Stimulated activated naive B cell treated with anti-CD40 and anti-IgM and Interleukin-4, amounts not matched to agents 10 μg/mL and 1 μg/mL and 100 μg/mL, for 72 hours (primary cell): ENCODE data around the gene NAP1L4.
A peak's percentile ranks its signal among the peaks of the same experiment; 100 is the strongest.

ENCODE experiments used
- ATAC-seq, 2 donors: fragments of 150-1000 bp; cut with Tn5 transposase; replicated peaks; 2 replicates each; pipeline ENCODE4 v1.10.0; 2021; ENCODE audit warnings: moderate library complexity in 1 of 2
- DNase-seq: peaks from one replicate; pipeline ENCODE4 v3.0.0; 2021
- H3K27ac Mint-ChIP-seq: one replicate; pipeline ENCODE4 v1.8.0; 2022; ENCODE audit warnings: mild to moderate bottlenecking, mixed read lengths
- H3K27me3 Mint-ChIP-seq, 2 donors: one replicate each; pipeline ENCODE4 v1.8.0; 2022; ENCODE audit warnings: mixed read lengths in 2 of 2
- H3K36me3 Mint-ChIP-seq, 2 donors: one replicate each; pipeline ENCODE4 v1.8.0; 2022; ENCODE audit warnings: mixed read lengths in 2 of 2, mild to moderate bottlenecking in 1 of 2
- H3K4me1 Mint-ChIP-seq, 2 donors: one replicate each; pipeline ENCODE4 v1.8.0; 2022; ENCODE audit warnings: mixed read lengths in 2 of 2, mild to moderate bottlenecking in 1 of 2
- H3K4me3 Mint-ChIP-seq, 2 donors: one replicate each; pipeline ENCODE4 v1.8.0; 2022; ENCODE audit warnings: mild to moderate bottlenecking in 2 of 2, mixed read lengths in 2 of 2, moderate library complexity in 1 of 2
- H3K9me3 Mint-ChIP-seq, 2 donors: one replicate each; pipeline ENCODE4 v1.8.0; 2022; ENCODE audit warnings: mixed read lengths in 2 of 2, mild to moderate bottlenecking in 1 of 2

Gene NAP1L4

GRCh38 chr11:2968341-2968900 lies 23.7 kb downstream of the NAP1L4 start:
- H3K4me3 Mint-ChIP-seq, result no peak overlapping the region

DNA sequence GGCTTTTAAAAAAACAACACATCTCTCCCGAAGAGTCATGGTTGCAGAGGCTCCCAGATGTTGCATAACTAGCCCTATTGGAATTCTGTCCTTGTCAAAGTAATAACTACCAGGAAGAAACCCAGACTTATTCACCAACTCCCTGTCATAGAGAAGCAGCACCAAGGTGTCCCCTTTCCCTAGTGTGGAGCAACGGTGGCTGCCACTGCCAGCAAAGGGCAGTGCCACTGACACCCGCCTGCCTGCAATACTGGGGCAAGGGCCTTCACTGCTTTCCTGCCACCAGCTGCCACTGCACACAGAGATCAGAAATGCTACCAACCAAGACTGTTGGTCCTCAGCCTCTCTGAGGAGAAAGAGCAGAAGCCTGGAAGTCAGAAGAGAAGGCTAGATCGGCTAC lies 27.3 kb downstream of the NAP1L4 start:
- Mint-ChIP-seq H3K36me3 (peaks cover 60 to 82% of the 10 kb centered on the region in 2 donors), H3K4me1 (peaks cover 22 to 43% of the 10 kb centered on the region in 2 donors), H3K27ac (peak overlapping the region; percentile 78), H3K27me3 (no peaks in the 10 kb centered on the region), H3K4me3 (no peak overlapping the region), H3K9me3 (no peaks in the 10 kb centered on the region)
- ATAC-seq (no peak), DNase-seq (no peak)

More at GRCh38 chr11:2968341-2968900, 23.7 kb downstream of the NAP1L4 start:
- no peak for DNase-seq
- H3K36me3 Mint-ChIP-seq, result peaks cover 42 to 69% of the 10 kb centered on the region in 2 donors
- no peak for ATAC-seq
- H3K9me3 Mint-ChIP-seq, result no peaks in the 10 kb centered on the region
- no peaks in the 10 kb centered on the region for H3K27me3 Mint-ChIP-seq
- peaks cover 4 to 15% of the 10 kb centered on the region in 2 donors for H3K4me1 Mint-ChIP-seq
- H3K27ac Mint-ChIP-seq, result no peak overlapping the region

- DNase-seq (no peak), ATAC-seq (no peak)
- peak overlapping the region; percentile 65 for H3K27ac Mint-ChIP-seq
- H3K4me1 Mint-ChIP-seq, result peaks cover 22 to 43% of the 10 kb centered on the region in 2 donors
- H3K27me3 Mint-ChIP-seq, result no peaks in the 10 kb centered on the region
- no peaks in the 10 kb centered on the region for H3K9me3 Mint-ChIP-seq
- H3K4me3 Mint-ChIP-seq, result no peak overlapping the region
- H3K36me3 Mint-ChIP-seq, result peaks cover 55 to 77% of the 10 kb centered on the region in 2 donors
Measured at GRCh38 chr11:2963761-2964160, 28.4 kb downstream of the NAP1L4 start.

GRCh38 chr11:2963112-2963754 lies 28.9 kb downstream of the NAP1L4 start:
- DNase-seq (no peak), ATAC-seq (no peak)
- no peaks in the 10 kb centered on the region for H3K27me3 Mint-ChIP-seq
- peaks cover 22 to 43% of the 10 kb centered on the region in 2 donors for H3K4me1 Mint-ChIP-seq
- peak overlapping the region; percentile 65 for H3K27ac Mint-ChIP-seq
- H3K4me3 Mint-ChIP-seq, result no peak overlapping the region
- H3K9me3 Mint-ChIP-seq, result no peaks in the 10 kb centered on the region
- H3K36me3 Mint-ChIP-seq, result peaks cover 57 to 75% of the 10 kb centered on the region in 2 donors

DNA sequence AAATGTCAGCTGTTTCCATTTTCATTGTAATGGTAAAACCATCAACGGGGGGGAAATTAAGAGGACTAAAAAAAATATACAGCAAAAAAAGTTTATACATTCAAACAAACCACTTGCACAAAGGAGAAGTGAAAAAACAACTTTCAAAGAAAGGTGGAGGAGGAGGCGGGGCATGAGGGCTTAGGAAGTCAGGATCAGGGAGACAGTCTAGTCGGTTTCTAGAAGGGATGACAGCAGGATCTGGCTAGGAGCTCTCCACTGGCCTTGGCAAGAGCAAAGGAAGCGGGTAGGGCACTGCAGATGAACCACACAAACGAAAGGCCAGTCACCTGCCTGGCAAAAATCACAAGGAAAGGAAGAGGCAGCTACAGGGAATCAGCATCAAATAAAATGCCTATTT lies 31.0 kb downstream of the NAP1L4 start:
- Mint-ChIP-seq H3K4me3 (no peak overlapping the region), H3K27ac (no peak overlapping the region), H3K9me3 (no peaks in the 10 kb centered on the region), H3K36me3 (peaks cover 55 to 68% of the 10 kb centered on the region in 2 donors), H3K4me1 (peaks cover 22 to 36% of the 10 kb centered on the region in 2 donors), H3K27me3 (no peaks in the 10 kb centered on the region)
- DNase-seq (no peak), ATAC-seq (peak in 1 of 2 donors; percentile 14)

DNA sequence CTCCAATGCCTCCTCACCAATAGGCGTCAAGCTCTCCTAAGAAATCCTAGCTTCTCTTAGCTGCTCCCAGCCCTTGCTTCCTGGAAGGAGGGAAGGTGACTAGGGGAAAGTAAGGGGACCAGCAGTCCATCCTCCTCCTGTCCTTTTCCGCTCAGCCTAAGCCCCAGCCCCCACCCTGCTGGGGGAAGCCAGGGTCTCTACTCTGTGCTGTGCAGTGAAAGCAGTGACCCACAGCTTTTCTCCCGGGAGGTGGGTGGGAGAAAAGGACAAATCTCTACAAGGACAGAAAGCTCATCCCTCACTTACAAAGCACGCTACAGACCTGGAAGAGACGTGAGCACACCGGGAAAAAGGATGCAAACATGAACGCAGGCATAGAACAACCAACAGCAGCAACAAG lies 32.0 kb downstream of the NAP1L4 start:
- Mint-ChIP-seq H3K27me3 (no peaks in the 10 kb centered on the region), H3K9me3 (no peaks in the 10 kb centered on the region), H3K4me3 (no peak overlapping the region), H3K36me3 (peaks cover 59 to 73% of the 10 kb centered on the region in 2 donors), H3K27ac (no peak overlapping the region), H3K4me1 (peaks cover 22 to 32% of the 10 kb centered on the region in 2 donors)
- ATAC-seq (no peak), DNase-seq (no peak)

DNA sequence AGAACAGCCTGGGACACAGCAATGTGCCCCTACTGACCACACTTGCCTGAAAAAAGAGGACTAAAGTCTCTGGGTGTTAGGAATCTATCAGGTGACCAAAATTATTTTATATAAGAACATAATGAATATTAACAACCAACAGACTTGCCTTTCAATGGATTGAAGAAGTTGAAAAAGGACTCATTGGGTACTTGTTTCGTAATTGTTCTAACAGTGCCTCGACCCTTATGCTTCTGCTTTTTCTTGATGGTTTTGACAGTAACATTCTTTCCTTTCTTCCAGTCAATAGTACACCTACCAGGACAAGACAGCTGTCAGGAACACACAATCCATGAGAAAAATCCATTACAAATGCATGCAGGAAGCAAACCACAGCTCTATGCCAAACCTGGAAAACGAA lies 33.9 kb downstream of the NAP1L4 start:
- Mint-ChIP-seq H3K36me3 (peaks cover 64 to 68% of the 10 kb centered on the region in 2 donors), H3K4me1 (peaks cover 16 to 26% of the 10 kb centered on the region in 2 donors), H3K9me3 (no peaks in the 10 kb centered on the region), H3K27me3 (no peaks in the 10 kb centered on the region), H3K27ac (no peak overlapping the region), H3K4me3 (no peak overlapping the region)
- no peak for ATAC-seq
- DNase-seq, result no peak

GRCh38 chr11:2955906-2956476 lies 36.1 kb downstream of the NAP1L4 start:
- peaks cover 53 to 62% of the 10 kb centered on the region in 2 donors for H3K36me3 Mint-ChIP-seq
- H3K4me3 Mint-ChIP-seq, result no peak overlapping the region
- no peak overlapping the region for H3K27ac Mint-ChIP-seq
- peaks cover 4 to 7% of the 10 kb centered on the region in 2 donors for H3K4me1 Mint-ChIP-seq
- ATAC-seq (no peak), DNase-seq (no peak)
- no peaks in the 10 kb centered on the region for H3K9me3 Mint-ChIP-seq
- no peaks in the 10 kb centered on the region for H3K27me3 Mint-ChIP-seq

- Mint-ChIP-seq H3K36me3 (peaks cover 52 to 61% of the 10 kb centered on the region in 2 donors), H3K4me1 (peaks cover 0 to 2% of the 10 kb centered on the region in 2 donors), H3K27me3 (no peaks in the 10 kb centered on the region), H3K27ac (no peak overlapping the region), H3K9me3 (no peaks in the 10 kb centered on the region), H3K4me3 (no peak overlapping the region)
- DNase-seq (no peak), ATAC-seq (no peak)
Measured at GRCh38 chr11:2954263-2954662, 37.9 kb downstream of the NAP1L4 start.

GRCh38 chr11:2952290-2952689 lies 39.8 kb downstream of the NAP1L4 start:
- H3K9me3 Mint-ChIP-seq, result no peaks in the 10 kb centered on the region
- H3K36me3 Mint-ChIP-seq, result peaks cover 48 to 74% of the 10 kb centered on the region in 2 donors
- H3K4me1 Mint-ChIP-seq, result peaks cover 0 to 4% of the 10 kb centered on the region in 2 donors
- no peak overlapping the region for H3K27ac Mint-ChIP-seq
- ATAC-seq (no peak), DNase-seq (no peak)
- no peak overlapping the region for H3K4me3 Mint-ChIP-seq
- no peaks in the 10 kb centered on the region for H3K27me3 Mint-ChIP-seq

GRCh38 chr11:2951231-2952110 lies 40.7 kb downstream of the NAP1L4 start:
- Mint-ChIP-seq H3K27ac (no peak overlapping the region), H3K4me3 (no peak overlapping the region), H3K9me3 (no peaks in the 10 kb centered on the region), H3K36me3 (peaks cover 46 to 76% of the 10 kb centered on the region in 2 donors), H3K27me3 (no peaks in the 10 kb centered on the region), H3K4me1 (peaks cover 0 to 7% of the 10 kb centered on the region in 2 donors)
- DNase-seq (no peak), ATAC-seq (no peak)

- no peaks in the 10 kb centered on the region for H3K27me3 Mint-ChIP-seq
- H3K4me3 Mint-ChIP-seq, result no peak overlapping the region
- peaks cover 44 to 77% of the 10 kb centered on the region in 2 donors for H3K36me3 Mint-ChIP-seq
- peaks cover 6 to 12% of the 10 kb centered on the region in 2 donors for H3K4me1 Mint-ChIP-seq
- no peaks in the 10 kb centered on the region for H3K9me3 Mint-ChIP-seq
- DNase-seq (no peak), ATAC-seq (no peak)
- H3K27ac Mint-ChIP-seq, result no peak overlapping the region
Measured at GRCh38 chr11:2950825-2951224, 41.3 kb downstream of the NAP1L4 start.

DNA sequence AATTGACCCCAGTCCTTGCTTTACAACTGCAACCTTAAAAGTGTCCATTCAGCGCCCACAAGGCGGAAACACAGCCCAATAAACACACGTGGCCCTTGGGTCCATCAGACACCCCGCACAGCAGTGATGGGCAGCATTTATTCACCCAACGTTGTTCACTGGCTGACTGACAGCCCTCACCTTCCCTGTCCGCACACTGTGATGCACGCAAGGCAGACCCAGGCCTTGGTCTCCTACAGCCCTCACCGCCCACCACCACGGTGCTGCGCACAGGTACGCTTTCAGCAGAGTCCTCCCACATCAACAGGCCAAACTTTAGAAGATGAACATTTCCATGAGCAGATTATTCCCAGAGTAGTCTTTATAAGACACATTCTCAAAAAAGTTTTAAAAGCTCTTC lies 42.2 kb downstream of the NAP1L4 start:
- Mint-ChIP-seq H3K27ac (no peak overlapping the region), H3K4me3 (no peak overlapping the region), H3K27me3 (no peaks in the 10 kb centered on the region), H3K36me3 (peaks cover 42 to 78% of the 10 kb centered on the region in 2 donors), H3K4me1 (peaks cover 15 to 18% of the 10 kb centered on the region in 2 donors), H3K9me3 (no peaks in the 10 kb centered on the region)
- ATAC-seq, result no peak
- DNase-seq, result no peak

- Mint-ChIP-seq H3K27me3 (no peaks in the 10 kb centered on the region), H3K4me3 (no peak overlapping the region), H3K27ac (peak overlapping the region; percentile 42), H3K36me3 (peaks cover 36 to 79% of the 10 kb centered on the region in 2 donors), H3K4me1 (peaks cover 18% of the 10 kb centered on the region in 2 donors), H3K9me3 (no peaks in the 10 kb centered on the region)
- no peak for DNase-seq
- no peak for ATAC-seq
Measured at GRCh38 chr11:2947744-2948143, 44.4 kb downstream of the NAP1L4 start.
